IMR-90 (cell line): Measurements from ENCODE around the gene SFSWAP. TPM values are rescaled to one million over a fixed set of nuclear protein-coding genes. Genes with fewer than 3 reads are reported as not detected.

Experiments
- ATAC-seq: fragments of 200-7000 bp; cut with Tn5 transposase; 2 replicates; pipeline ENCODE4 v1.9.1; 2020; ENCODE audit warnings: low read depth, mild to moderate bottlenecking, moderate library complexity
- BruUV-seq: library from RNA; stranded (reverse); fragments of 400-500 nt; replicated peaks from 2 replicates; lab custom pipeline; 2021; lab: Mats Ljungman, UMichigan
- CTCF ChIA-PET: fragments of 300-600 bp; formaldehyde crosslinking; extraction: SDS; loops from one replicate; lab custom pipeline; 2021; ENCODE audit warnings: antibody characterized with exemption; lab: Yijun Ruan, JAX
- POLR2A ChIA-PET: fragments of 300-600 bp; sonication (Branson Sonifier 250); formaldehyde crosslinking; loops from one replicate; lab custom pipeline; 2022; ENCODE audit warnings: antibody characterized with exemption; ENCODE audit not compliant: unreplicated experiment; lab: Charles Lee
- DNase-seq: peaks from one replicate; pipeline ENCODE4 v3.0.0; 2013
- H2AFZ ChIP-seq: replicated peaks from 2 replicates; pipeline ENCODE3; 2013; ENCODE audit warnings: low read length, mild to moderate bottlenecking; ENCODE audit not compliant: poor library complexity
- H2AK5ac ChIP-seq: 2 replicates; pipeline ENCODE4 v1.6.1; 2013; ENCODE audit warnings: low read depth, low read length, inconsistent platforms
- H2AK9ac ChIP-seq: replicated peaks from 2 replicates; pipeline ENCODE3; 2013; ENCODE audit warnings: mild to moderate bottlenecking, low read depth, low read length, moderate library complexity; ENCODE audit not compliant: poor library complexity
- H2BK120ac ChIP-seq: 2 replicates; pipeline ENCODE4 v1.6.1; 2013; ENCODE audit warnings: low read depth, low read length, inconsistent platforms
- H2BK15ac ChIP-seq: 3 replicates; pipeline ENCODE4 v1.6.1; 2013; ENCODE audit warnings: low read depth, low read length, inconsistent platforms
- H2BK20ac ChIP-seq: 2 replicates; pipeline ENCODE4 v1.6.1; 2013; ENCODE audit warnings: low read depth, mild to moderate bottlenecking, inconsistent platforms, low read length, moderate library complexity
- H2BK5ac ChIP-seq: 2 replicates; pipeline ENCODE4 v1.6.1; 2013; ENCODE audit warnings: mild to moderate bottlenecking, low read depth, low read length, inconsistent platforms; ENCODE audit not compliant: poor library complexity, severe bottlenecking
- H3K14ac ChIP-seq: replicated peaks from 2 replicates; pipeline ENCODE4 v1.6.1; 2013; ENCODE audit warnings: low read depth, low read length, inconsistent platforms
- H3K18ac ChIP-seq: 2 replicates; pipeline ENCODE4 v1.6.1; 2013; ENCODE audit warnings: low read depth, low read length, control low read depth
- H3K23ac ChIP-seq: 2 replicates; pipeline ENCODE4 v1.6.1; 2013; ENCODE audit warnings: low read depth, low read length, inconsistent platforms
- H3K27ac ChIP-seq: 2 replicates; pipeline ENCODE4 v1.5.1; 2013; ENCODE audit warnings: mild to moderate bottlenecking, control low read depth, low read length; ENCODE audit not compliant: insufficient read depth
- H3K27me3 ChIP-seq: 2 replicates; pipeline ENCODE4 v1.6.1; 2013; ENCODE audit warnings: low read length; ENCODE audit not compliant: control insufficient read depth, insufficient read depth
- H3K36me3 ChIP-seq: 2 replicates; pipeline ENCODE4 v1.6.1; 2013; ENCODE audit warnings: low read length, mixed read lengths; ENCODE audit not compliant: control insufficient read depth, insufficient read depth
- H3K4ac ChIP-seq: 2 replicates; pipeline ENCODE4 v1.6.1; 2013; ENCODE audit warnings: low read depth, low read length, inconsistent platforms
- H3K4me1 ChIP-seq: 2 replicates; pipeline ENCODE4 v1.6.1; 2013; ENCODE audit warnings: low read length, mixed read lengths; ENCODE audit not compliant: control insufficient read depth, insufficient read depth
- H3K4me2 ChIP-seq: 2 replicates; pipeline ENCODE4 v1.6.1; 2013; ENCODE audit warnings: low read depth, mild to moderate bottlenecking, control low read depth, low read length, moderate library complexity
- H3K4me3 ChIP-seq: 2 replicates; pipeline ENCODE4 v1.5.1; 2013; ENCODE audit warnings: low read depth, mild to moderate bottlenecking, control low read depth, low read length, moderate library complexity; ENCODE audit not compliant: insufficient read depth
- H3K56ac ChIP-seq: 2 replicates; pipeline ENCODE4 v1.6.1; 2013; ENCODE audit warnings: low read length, inconsistent platforms; ENCODE audit not compliant: insufficient read depth; ENCODE audit errors: extremely low read depth
- H3K79me1 ChIP-seq, 2 experiments: 2 replicates each; pipeline ENCODE4 v1.6.1; 2013; ENCODE audit warnings: low read length in 2 of 2, inconsistent platforms in 1 of 2, low read depth in 1 of 2
- H3K9ac ChIP-seq: 2 replicates; pipeline ENCODE4 v1.6.1; 2013; ENCODE audit warnings: low read depth, low read length, control low read depth
- H3K9me1 ChIP-seq: 2 replicates; pipeline ENCODE4 v1.6.1; 2013; ENCODE audit warnings: low read length, inconsistent platforms; ENCODE audit not compliant: insufficient read depth
- H3K9me3 ChIP-seq: 2 replicates; pipeline ENCODE4 v1.6.1; 2013; ENCODE audit warnings: low read length; ENCODE audit not compliant: control insufficient read depth, insufficient read depth
- H4K20me1 ChIP-seq: 2 replicates; pipeline ENCODE4 v1.6.1; 2013; ENCODE audit warnings: low read length, inconsistent platforms; ENCODE audit not compliant: insufficient read depth
- H4K5ac ChIP-seq: 2 replicates; pipeline ENCODE4 v1.6.1; 2013; ENCODE audit warnings: mild to moderate bottlenecking, low read depth, low read length, control low read depth
- H4K8ac ChIP-seq, 2 experiments: 2 replicates each; pipeline ENCODE4 v1.6.1; 2013; ENCODE audit warnings: low read depth in 2 of 2, low read length in 2 of 2, control low read depth in 1 of 2, inconsistent platforms in 1 of 2
- H4K91ac ChIP-seq: 2 replicates; pipeline ENCODE4 v1.6.1; 2013; ENCODE audit warnings: low read depth, low read length, inconsistent platforms; ENCODE audit not compliant: insufficient read depth
- CEBPB ChIP-seq: IDR thresholded peaks from 2 replicates; pipeline ENCODE4 v1.6.1; 2012; ENCODE audit warnings: low read depth, low read length, improper control_type of control experiment
- FOS ChIP-seq: fragments of 150-350 bp; IDR thresholded peaks from 2 replicates; pipeline ENCODE4 v1.6.1; 2016; ENCODE audit warnings: low read depth, low read length
- POLR2A ChIP-seq: IDR thresholded peaks from 2 replicates; pipeline ENCODE4 v1.6.1; 2012; ENCODE audit warnings: mild to moderate bottlenecking, low read depth, low read length
- RCOR1 ChIP-seq: IDR thresholded peaks from 2 replicates; pipeline ENCODE4 v1.6.1; 2012; ENCODE audit warnings: mild to moderate bottlenecking, low read length, improper control_type of control experiment; ENCODE audit not compliant: insufficient replicate concordance
- WGBS, 2 experiments: methylation state at CpG; one replicate each; pipeline versions ENCODE4 v1.1.5 to v1.1.7; 2013; ENCODE audit warnings: missing lambda C conversion rate in 2 of 2; ENCODE audit not compliant: insufficient read length in 1 of 2; ENCODE audit errors: extremely low coverage in 2 of 2; 5-methylcytosine and 5-hydroxymethylcytosine counted together
- dilution Hi-C: fragments of 300-500 bp; cut with HindIII; formaldehyde crosslinking; loops from one replicate; pipeline ENCODE4 v1.14.3; 2018; ENCODE audit warnings: low sequenced_read_pairs; ENCODE audit not compliant: unreplicated experiment
- in situ Hi-C: fragments of 300-500 bp; cut with MboI; formaldehyde crosslinking; loops from 3 replicates; pipeline ENCODE4 v1.14.3; 2019; ENCODE audit warnings: low sequenced_read_pairs, inconsistent platforms, mixed read lengths
- intact Hi-C: fragments of 100-400 bp; cut with micrococcal nuclease; formaldehyde crosslinking; loops from 2 replicates; pipeline ENCODE4 v1.10.0; 2022
- polyA plus RNA-seq, 3 experiments: library from polyadenylated mRNA; depleted of rRNA; stranded (reverse); fragments of >200 nt; gene quantifications; 2 replicates each; pipeline ENCODE4 v1.2.3, GENCODE V29; 2012; ENCODE audit warnings: low replicate concordance in 1 of 3
- total RNA-seq: library from RNA; depleted of rRNA; stranded (reverse); fragments of >200 nt; gene quantifications from 2 replicates; pipeline ENCODE4 v1.2.3, GENCODE V29; 2012

Gene SFSWAP
- total and polyA plus RNA-seq, 2 of the 4 experiments (the other 2 are of a cell fraction): 19.7 to 22.4 TPM

DNA sequence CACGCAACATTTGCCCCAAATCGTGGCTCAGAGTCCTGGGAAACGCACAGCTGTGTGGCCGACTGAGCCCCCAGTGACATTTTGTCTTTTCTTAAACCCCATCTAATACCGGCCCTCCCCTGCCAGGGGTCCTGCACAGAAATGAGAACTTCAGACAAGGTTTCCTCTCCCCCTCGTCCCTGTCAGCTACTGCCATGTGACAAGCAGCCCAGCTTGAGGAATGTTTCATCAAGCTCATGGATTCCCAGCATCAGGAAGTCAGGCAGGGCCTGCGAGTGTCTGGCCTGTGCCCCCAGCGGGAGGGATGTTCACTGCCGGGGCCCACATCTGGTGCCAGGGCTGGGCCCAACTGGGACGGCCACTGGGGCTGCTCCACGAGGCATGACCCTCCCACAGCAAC is 133.2 kb downstream of the SFSWAP start:
- in situ Hi-C loops (loop anchor here (25.0 kb wide), 1 partner anchor 732 kb away; no protein-coding TSS in a partner anchor), dilution Hi-C loops (no loop called here), intact Hi-C loops (no loop called here)
- CTCF ChIA-PET: no interaction called here
- H3K4me1 ChIP-seq: no peaks in the 10 kb centered on the region
- 89% methylated on average over 6 of the region's 11 CpGs; no CpG with 5 or more reads in 1 of the 2 experiments for WGBS, 2 experiments
- no peak overlapping the region for H3K4me2 ChIP-seq
- no peak overlapping the region for H4K8ac ChIP-seq
- no TSS peak for BruUV-seq
- H3K9me1 ChIP-seq: no peaks in the 10 kb centered on the region
- peaks cover 7% of the 10 kb centered on the region; the same call in 1 of the 2 replicates for H3K36me3 ChIP-seq
- no peaks in the 10 kb centered on the region for H3K79me1 ChIP-seq
- no peak overlapping the region for H3K14ac ChIP-seq
- no peak overlapping the region for H3K4ac ChIP-seq
- no peak overlapping the region for H3K56ac ChIP-seq
- no peaks in the 10 kb centered on the region for H3K9me3 ChIP-seq
- no peak overlapping the region for H3K4me3 ChIP-seq
- no peak overlapping the region for H4K91ac ChIP-seq
- H3K27ac ChIP-seq: no peak overlapping the region
- H2BK120ac ChIP-seq: no peak overlapping the region
- no peak overlapping the region for H3K9ac ChIP-seq
- H2AK9ac ChIP-seq: peak overlapping the region; percentile 55
- H4K20me1 ChIP-seq: no peaks in the 10 kb centered on the region
- no peak for TF ChIP-seq CEBPB
- TF ChIP-seq FOS: no peak
- TF ChIP-seq RCOR1: no peak
- TF ChIP-seq POLR2A: no peak
- H2BK15ac ChIP-seq: no peak overlapping the region
- H3K18ac ChIP-seq: no peak overlapping the region
- H3K27me3 ChIP-seq: no peaks in the 10 kb centered on the region
- ATAC-seq (no peak), DNase-seq (no peak)
- H2BK20ac ChIP-seq: no peak overlapping the region
- H2AK5ac ChIP-seq: no peak overlapping the region
- POLR2A ChIA-PET: no interaction called here
- no peak overlapping the region for H2BK5ac ChIP-seq
- no peak overlapping the region for H4K5ac ChIP-seq
- H3K23ac ChIP-seq: no peak overlapping the region
- H2AFZ ChIP-seq: no peak overlapping the region
